Ureter (tissue), 1 donor: ENCODE results near the gene AKAP6. TPM values are rescaled to one million over a fixed set of nuclear protein-coding genes. Genes with fewer than 3 reads are reported as not detected.

Experiments
- DNase-seq: peaks from one replicate; pipeline ENCODE4 v3.0.0-alpha.2; 2020; ENCODE audit warnings: low spot score
- total RNA-seq: library from RNA; stranded (reverse); gene quantifications from one replicate; pipeline ENCODE4 v1.2.4, GENCODE V29; 2023
- donor health status: DM: yes; HTN: yes; CAD: no.

Gene AKAP6
- total RNA-seq, 1 donor from 2014 or later: 16.5 TPM

GRCh38 chr14:32707742-32708500, 378.8 kb downstream of the AKAP6 start:
- DNase-seq: no peak

DNA sequence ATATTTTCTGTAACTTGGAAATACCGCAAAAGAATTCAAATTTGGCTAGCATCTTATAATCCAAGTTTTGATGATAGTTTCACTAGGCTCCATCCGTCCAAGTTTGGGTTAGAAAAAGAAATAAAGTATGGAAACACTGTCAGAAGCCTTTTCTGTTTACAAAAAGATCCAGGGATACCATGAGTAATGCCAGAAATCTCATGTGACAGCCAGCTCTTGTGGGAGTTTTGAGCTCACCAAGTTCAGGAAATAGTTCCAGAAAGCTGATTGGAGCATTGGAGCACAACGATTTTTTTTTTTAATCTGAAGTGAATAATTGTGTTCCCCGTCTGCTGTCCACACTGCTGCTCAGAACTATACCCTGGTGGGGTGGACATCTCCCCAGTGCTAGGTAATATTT, 379.9 kb downstream of the AKAP6 start:
- no peak for DNase-seq

DNA sequence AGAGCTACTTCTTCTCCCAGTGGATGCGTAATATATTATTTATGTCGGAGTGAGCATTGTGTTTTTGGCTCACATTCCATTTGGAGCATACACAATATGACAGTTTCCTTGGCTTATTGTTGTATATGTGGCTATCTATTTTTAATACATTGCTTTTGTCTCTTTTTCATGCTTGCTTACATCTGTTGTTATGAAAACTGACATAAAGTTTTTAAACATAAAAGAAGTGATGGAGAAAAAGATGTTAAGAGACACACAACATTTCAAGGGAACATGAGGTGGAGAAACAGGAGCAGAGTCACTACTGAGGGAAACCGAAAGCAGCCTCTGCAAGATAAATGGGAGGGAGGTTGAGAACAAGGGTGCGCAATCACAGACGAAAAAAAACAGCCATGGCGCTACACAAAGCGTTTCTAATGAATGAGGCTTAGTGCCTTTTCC, 381.2 kb downstream of the AKAP6 start:
- no peak for DNase-seq

DNA sequence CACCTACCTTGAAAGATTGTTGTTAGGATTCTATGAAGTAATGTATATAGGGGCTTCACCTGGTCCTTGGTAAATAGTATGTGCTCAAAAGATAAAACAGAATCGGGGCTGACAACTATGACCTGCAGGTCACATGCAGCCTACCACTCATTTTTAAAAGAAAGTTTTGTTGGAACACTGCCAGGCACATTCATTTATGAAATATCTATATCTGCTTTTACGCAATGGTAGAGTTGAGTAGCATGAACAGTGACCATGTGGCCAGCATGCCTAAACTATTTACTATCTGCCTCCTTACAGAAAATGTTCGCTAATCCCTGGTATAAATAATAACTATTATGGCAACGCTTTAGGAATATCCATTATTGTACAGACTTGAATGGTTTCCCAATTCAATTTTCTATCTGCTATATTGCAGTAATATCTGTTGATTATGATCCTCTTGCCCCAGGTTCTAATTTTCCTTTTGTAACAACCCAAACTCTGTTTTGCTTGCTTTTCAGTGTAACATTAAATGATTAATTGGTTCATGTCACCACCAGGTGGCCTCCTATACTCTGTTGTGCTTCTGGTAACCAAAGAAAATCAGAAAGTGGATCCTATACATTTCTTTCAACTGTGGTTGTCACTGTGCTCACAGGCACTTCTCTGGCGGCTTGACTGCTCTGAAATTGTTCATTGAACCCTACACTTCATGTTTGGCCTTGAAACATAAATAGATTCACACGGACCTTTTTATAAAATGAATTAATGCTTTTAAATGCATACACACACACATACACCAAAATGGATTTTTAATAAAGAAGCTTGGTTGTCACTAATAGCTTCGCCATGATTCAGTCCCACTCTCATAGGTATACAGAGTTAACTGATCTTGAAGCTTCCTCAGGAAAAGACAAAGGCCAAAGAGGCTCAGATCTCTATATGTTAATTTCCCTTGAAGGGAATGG, 381.9 kb downstream of the AKAP6 start:
- DNase-seq: no peak

GRCh38 chr14:32713856-32714255, 384.8 kb downstream of the AKAP6 start:
- no peak for DNase-seq

- no peak for DNase-seq
Measured at GRCh38 chr14:32719601-32720000, 390.5 kb downstream of the AKAP6 start.

GRCh38 chr14:32720927-32721326, 391.8 kb downstream of the AKAP6 start:
- DNase-seq: no peak

GRCh38 chr14:32722631-32723183, 393.6 kb downstream of the AKAP6 start:
- DNase-seq: no peak

DNA sequence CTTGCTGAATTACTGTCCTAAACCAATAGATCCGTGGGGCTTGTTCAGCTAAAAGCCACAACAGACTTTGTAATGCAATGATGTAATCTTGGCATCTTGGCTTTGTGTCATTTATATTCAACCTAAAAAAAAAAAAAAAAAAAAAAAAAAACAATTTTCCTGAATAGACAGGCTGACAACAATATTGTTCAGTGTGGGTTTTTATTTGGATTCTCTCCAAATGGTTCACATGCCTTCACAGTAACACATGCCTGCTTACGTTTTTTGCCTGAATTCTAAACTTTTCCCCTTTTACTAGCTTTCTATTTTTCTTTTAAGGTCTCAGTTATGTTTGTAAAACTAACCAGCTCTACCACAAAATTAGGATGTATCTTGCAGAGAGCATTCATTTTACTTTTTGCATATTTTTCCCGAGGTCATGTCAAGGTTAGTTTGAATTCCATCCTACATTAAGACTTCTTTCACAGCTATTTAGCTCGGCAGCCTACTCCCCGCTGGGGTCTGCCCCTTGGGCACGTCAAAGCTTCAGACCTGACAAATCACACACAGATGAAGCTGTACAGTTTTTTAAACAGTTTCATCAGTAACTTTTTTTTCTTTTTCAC, 395.9 kb downstream of the AKAP6 start:
- no peak for DNase-seq

GRCh38 chr14:32726516-32726915, 397.4 kb downstream of the AKAP6 start:
- no peak for DNase-seq

DNA sequence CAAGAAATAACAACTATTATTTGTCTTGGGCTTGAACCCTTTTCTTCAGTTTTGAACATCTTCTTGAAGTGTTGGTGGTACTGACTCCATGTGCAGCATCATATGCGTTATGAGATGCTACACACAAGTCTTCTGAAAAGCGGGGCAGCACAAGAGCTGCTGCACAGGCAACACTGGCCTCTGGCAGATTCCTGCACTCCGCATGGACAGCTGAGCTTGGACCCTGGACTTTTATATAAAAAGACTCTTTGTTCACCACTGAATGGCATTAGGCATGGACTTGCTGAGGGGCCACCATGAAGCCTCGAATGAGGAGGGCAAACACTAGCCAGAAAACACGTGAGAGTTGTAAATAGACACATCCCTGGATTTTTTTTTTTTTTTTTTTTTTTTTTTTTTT, 398.7 kb downstream of the AKAP6 start:
- DNase-seq: no peak

- DNase-seq: no peak
Measured at GRCh38 chr14:32728526-32728925, 399.4 kb downstream of the AKAP6 start.

GRCh38 chr14:32728976-32729375, 399.9 kb downstream of the AKAP6 start:
- no peak for DNase-seq

GRCh38 chr14:32731249-32731648, 402.2 kb downstream of the AKAP6 start:
- DNase-seq: no peak

DNA sequence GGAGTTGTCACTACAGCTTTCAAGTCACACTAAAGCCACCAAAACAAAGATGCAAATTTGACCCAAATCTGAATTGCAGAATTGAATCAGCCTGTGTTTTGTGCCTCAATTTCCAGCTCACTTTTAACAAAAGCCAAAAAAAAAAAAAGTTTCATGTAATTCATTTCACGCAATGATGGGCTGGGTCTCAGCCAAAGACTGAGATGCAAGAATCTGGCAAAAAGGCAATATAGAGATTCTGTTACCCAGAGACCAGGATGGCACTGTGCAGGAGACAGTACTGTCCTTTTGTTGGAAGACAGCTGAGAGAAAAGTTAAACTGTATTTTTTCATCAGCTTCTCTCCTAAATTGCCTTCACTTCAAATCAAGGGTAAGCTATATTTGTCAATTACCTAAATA, 403.9 kb downstream of the AKAP6 start:
- DNase-seq: no peak

DNA sequence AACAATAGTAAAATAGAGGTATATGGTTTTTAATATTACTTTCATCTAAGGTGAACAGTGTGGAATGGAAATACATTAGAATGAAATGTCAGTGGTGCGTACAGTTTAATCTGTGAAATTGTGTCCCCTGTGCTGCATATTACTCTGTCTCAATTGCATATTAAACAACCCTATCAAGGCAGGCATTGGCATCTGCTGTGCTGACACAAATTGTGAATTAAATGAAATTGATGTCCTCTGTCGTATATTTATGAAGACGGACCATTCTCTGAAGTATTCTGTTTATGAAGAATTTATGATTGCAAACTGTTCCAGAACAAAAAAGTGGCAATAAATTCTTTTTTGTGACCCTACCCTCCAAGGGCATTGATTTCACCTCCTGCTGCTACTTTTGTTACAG, 405.2 kb downstream of the AKAP6 start:
- DNase-seq: no peak

- no peak for DNase-seq
Measured at GRCh38 chr14:32737621-32738020, 408.5 kb downstream of the AKAP6 start.

DNA sequence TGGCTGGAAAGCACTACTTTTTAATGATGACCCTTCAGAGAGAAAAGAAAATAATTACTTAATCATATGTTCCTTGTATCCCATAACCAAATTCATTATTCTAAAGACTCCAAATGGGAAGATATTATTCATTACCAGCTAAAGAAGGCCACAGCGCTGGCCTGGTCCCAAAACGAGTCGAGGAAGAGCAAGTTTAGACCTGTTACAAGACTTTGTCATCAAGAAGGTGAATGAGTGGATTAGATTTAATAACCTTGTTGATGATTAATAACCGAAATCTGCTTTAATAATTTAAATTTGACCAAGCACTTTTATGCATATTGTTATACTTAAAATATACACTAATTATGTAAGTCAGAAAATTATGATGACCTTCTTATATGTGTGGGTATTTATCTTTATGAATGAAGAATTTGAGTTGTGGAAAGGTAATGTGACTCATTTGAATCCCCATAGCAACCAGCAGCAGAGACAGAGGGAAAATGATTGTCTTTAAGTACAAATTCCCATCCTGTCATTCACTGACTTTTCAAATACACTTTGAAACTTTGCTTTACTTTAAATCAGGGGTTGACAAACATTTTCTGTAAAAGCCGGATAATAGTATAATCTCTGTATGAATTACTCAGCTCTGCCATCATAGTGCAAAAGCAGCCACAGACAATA, 409.2 kb downstream of the AKAP6 start:
- DNase-seq: no peak

- DNase-seq: no peak
Measured at GRCh38 chr14:32744811-32745445, 415.8 kb downstream of the AKAP6 start.

DNA sequence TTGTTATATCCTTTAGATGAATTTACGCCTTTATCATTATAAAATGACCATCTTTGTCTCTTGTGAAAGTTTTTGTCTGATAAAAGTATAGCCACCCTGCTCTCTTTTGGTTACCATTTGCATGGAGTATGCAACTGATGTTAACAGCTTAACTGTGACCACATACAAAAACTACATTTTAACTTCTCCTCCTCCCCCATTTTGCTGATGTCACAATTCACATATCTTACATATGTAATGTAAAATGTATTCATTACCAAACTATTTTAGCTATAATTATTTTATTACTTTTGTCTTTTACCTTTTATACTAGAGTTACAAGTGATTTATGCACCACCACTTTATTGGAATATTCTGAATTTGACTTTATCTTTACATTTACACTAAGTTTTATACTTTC, 425.1 kb downstream of the AKAP6 start:
- DNase-seq: no peak

- DNase-seq: no peak
Measured at GRCh38 chr14:32756173-32756572, 427.1 kb downstream of the AKAP6 start.
